Stimulated activated naive CD8-positive, alpha-beta T cell treated with anti-CD3 and anti-CD28 coated beads, Interleukin-15, amount 100 ng/mL, for 72 hours (primary cell): ENCODE data around the gene RANBP17.
A peak's percentile ranks its signal among the peaks of the same experiment; 100 is the strongest.

Experiments used
- ATAC-seq: fragments of 150-1000 bp; cut with Tn5 transposase; 2 replicates; pipeline ENCODE4 v1.10.0; 2021; ENCODE audit warnings: mild to moderate bottlenecking, moderate library complexity
- DNase-seq, 2 donors: peaks; one replicate each; pipeline ENCODE4 v3.0.0; 2021 to 2022
- H3K27ac Mint-ChIP-seq, 2 donors: one replicate each; pipeline ENCODE4 v1.8.0; 2022; ENCODE audit warnings: mild to moderate bottlenecking in 2 of 2, mixed read lengths in 2 of 2, moderate library complexity in 2 of 2
- H3K27me3 Mint-ChIP-seq: one replicate; pipeline ENCODE4 v1.8.0; 2022; ENCODE audit warnings: mixed read lengths
- H3K4me1 Mint-ChIP-seq: one replicate; pipeline ENCODE4 v1.8.0; 2022; ENCODE audit warnings: mild to moderate bottlenecking, mixed read lengths
- H3K4me3 Mint-ChIP-seq, 2 donors: one replicate each; pipeline ENCODE4 v1.8.0; 2022; ENCODE audit warnings: mild to moderate bottlenecking in 2 of 2, mixed read lengths in 2 of 2, moderate library complexity in 1 of 2
- H3K9me3 Mint-ChIP-seq, 2 donors: one replicate each; pipeline ENCODE4 v1.8.0; 2022; ENCODE audit warnings: mixed read lengths in 2 of 2

The RANBP17 gene

DNA sequence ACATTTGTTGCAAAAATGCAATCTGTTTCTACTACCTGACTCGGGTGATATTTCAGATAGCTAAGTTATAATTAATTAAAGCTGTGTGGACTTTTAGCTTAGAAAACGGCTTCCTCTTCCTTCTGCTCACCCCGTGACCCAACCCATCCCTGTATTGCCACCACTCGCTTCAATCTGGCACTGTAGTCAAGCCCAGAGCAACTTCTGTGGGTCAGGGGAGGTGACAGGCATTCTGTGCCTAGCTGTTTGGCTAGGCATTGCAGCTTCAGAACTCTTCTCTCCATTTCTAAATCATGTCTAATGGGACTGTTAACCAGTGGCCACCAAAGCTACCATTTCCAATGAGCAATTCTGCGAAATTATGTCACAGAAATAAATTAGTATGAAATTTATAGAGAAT lies 267.5 kb downstream of the RANBP17 start:
- Mint-ChIP-seq H3K27me3 (no peaks in the 10 kb centered on the region), H3K27ac (no peak overlapping the region), H3K4me1 (no peaks in the 10 kb centered on the region), H3K9me3 (no peaks in the 10 kb centered on the region), H3K4me3 (no peak overlapping the region)
- DNase-seq (no peak), ATAC-seq (no peak)

- H3K9me3 Mint-ChIP-seq: no peaks in the 10 kb centered on the region
- ATAC-seq (no peak), DNase-seq (no peak)
- no peaks in the 10 kb centered on the region for H3K4me1 Mint-ChIP-seq
- no peak overlapping the region for H3K27ac Mint-ChIP-seq
- H3K4me3 Mint-ChIP-seq: no peak overlapping the region
- H3K27me3 Mint-ChIP-seq: no peaks in the 10 kb centered on the region
These were observed 269.7 kb downstream of the RANBP17 start for GRCh38 chr5:171131497-171131896.

GRCh38 chr5:171137768-171138525 lies 276.1 kb downstream of the RANBP17 start:
- H3K4me3 Mint-ChIP-seq: no peak overlapping the region
- H3K27ac Mint-ChIP-seq: no peak overlapping the region
- no peaks in the 10 kb centered on the region for H3K4me1 Mint-ChIP-seq
- no peaks in the 10 kb centered on the region for H3K9me3 Mint-ChIP-seq
- no peak for ATAC-seq
- DNase-seq: no peak
- H3K27me3 Mint-ChIP-seq: peaks cover 10% of the 10 kb centered on the region

- DNase-seq (no peak), ATAC-seq (no peak)
- Mint-ChIP-seq H3K27ac (no peak overlapping the region), H3K4me1 (no peaks in the 10 kb centered on the region), H3K9me3 (no peaks in the 10 kb centered on the region), H3K27me3 (peaks cover 10% of the 10 kb centered on the region), H3K4me3 (no peak overlapping the region)
These were observed 277.4 kb downstream of the RANBP17 start for GRCh38 chr5:171139227-171139626.

DNA sequence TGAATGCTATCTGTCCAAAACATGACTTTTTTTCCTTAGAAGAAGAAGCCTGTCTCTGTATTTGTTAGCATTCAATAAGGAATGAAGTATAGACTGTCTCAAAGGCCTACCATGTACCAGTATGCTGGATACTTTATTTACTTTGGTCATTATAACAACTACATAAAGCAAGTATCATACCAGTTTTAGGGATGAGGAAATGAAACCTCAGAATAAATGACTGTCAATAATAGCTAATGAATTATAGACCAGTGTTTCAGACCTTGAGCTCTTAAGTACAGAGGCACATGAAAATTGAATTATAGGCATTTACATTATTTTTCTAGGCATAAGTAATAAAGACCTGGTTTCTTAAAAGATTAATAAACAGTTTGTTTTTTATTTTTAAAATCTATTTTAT lies 280.8 kb downstream of the RANBP17 start:
- no peak overlapping the region for H3K27ac Mint-ChIP-seq
- H3K27me3 Mint-ChIP-seq: peaks cover 10% of the 10 kb centered on the region

DNA sequence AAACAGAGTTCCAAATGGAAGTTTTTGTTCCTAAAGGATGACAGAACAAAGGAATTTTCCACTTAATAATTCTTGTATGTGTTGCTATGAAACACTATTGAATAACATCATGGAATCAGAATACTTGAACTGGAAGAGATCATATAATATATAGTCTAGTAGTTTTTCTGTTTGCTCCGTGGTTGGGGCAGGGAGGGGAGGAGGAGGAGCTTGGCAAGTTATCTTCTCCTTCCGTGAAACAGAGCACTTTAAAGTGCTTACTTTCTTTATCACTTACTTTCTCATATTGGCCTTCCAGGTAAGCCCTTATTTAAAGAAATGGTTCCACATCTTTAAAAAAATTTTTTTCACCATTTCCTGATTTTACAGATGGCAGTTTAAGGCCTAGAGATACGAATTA lies 281.4 kb downstream of the RANBP17 start:
- ATAC-seq (no peak), DNase-seq (no peak)
- no peak overlapping the region for H3K4me3 Mint-ChIP-seq
- peaks cover 10% of the 10 kb centered on the region for H3K27me3 Mint-ChIP-seq
- no peaks in the 10 kb centered on the region for H3K9me3 Mint-ChIP-seq
- no peak overlapping the region for H3K27ac Mint-ChIP-seq
- H3K4me1 Mint-ChIP-seq: no peaks in the 10 kb centered on the region

More for the DNA sequence above, 280.8 kb downstream of the RANBP17 start:
- ATAC-seq: no peak
- Mint-ChIP-seq H3K4me3 (no peak overlapping the region), H3K9me3 (no peaks in the 10 kb centered on the region), H3K4me1 (no peaks in the 10 kb centered on the region)
- no peak for DNase-seq

DNA sequence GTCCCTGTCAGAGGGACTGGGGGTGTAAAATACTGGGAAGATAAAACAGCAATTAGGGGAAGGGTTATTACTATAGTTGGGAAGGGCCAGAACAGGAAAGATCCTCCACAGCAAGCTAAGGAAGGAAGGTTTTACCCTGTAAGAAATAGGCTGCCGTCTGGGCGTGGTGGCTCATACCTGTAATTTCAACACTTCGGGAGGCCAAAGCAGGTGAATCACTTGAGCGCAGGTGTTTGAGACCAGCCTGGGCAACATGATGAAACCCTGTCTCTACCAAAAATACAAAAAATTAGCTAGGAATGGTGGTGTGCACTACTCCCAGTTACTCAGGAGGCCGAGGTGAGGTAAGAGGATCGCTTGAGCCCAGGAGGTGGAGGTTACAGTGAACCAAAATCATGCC lies 282.1 kb downstream of the RANBP17 start:
- no peak for ATAC-seq
- Mint-ChIP-seq H3K4me3 (no peak overlapping the region), H3K9me3 (no peaks in the 10 kb centered on the region), H3K4me1 (no peaks in the 10 kb centered on the region), H3K27me3 (peaks cover 10% of the 10 kb centered on the region), H3K27ac (no peak overlapping the region)
- no peak for DNase-seq

DNA sequence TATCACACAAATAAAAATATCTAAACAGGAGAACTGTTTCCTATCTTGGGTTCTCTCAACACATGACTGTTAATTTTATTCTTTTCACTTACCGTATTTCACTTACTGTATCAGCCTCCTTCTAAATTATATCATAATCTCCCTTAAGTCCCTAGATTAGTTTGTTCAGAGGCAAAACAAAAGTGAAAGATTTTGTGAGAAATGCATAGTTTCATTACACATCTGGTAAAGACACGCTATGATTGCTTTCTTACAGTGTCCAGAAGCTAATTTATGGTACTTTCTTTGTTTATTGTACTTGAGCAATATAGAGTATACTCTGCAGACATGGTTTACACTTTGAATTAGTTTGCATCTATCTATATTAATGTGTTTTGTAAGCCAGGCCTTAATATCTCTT lies 287.5 kb downstream of the RANBP17 start:
- no peaks in the 10 kb centered on the region for H3K9me3 Mint-ChIP-seq
- H3K4me1 Mint-ChIP-seq: no peaks in the 10 kb centered on the region
- peak overlapping the region in 1 of 2 donors; percentile 10 for H3K27ac Mint-ChIP-seq
- no peak overlapping the region for H3K4me3 Mint-ChIP-seq
- DNase-seq (no peak), ATAC-seq (no peak)
- H3K27me3 Mint-ChIP-seq: no peaks in the 10 kb centered on the region

DNA sequence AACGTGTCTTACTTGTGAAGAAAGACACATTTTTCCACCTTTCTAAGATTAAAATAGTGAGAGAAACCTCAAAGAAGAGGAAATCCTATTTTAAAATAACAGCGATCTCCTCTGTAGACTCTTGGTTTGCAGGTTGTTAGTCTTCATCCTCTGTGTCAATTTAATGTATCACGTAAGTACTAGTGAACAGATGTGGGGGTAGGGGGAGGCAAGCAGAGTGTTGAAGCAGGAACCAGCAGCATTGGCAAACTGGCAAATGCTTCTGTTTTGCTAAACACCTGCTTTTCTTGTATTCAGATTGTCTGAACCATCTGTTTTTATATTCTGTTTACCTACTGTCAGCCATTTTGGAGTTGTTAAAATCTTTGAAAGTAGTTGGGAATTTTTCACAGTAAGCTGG lies 288.0 kb downstream of the RANBP17 start:
- no peaks in the 10 kb centered on the region for H3K4me1 Mint-ChIP-seq
- DNase-seq: no peak
- H3K27me3 Mint-ChIP-seq: no peaks in the 10 kb centered on the region
- H3K27ac Mint-ChIP-seq: no peak overlapping the region
- ATAC-seq: no peak
- H3K9me3 Mint-ChIP-seq: no peaks in the 10 kb centered on the region
- no peak overlapping the region for H3K4me3 Mint-ChIP-seq

GRCh38 chr5:171152382-171152781 lies 290.6 kb downstream of the RANBP17 start:
- Mint-ChIP-seq H3K9me3 (no peaks in the 10 kb centered on the region), H3K27ac (no peak overlapping the region)
- no peak for DNase-seq

DNA sequence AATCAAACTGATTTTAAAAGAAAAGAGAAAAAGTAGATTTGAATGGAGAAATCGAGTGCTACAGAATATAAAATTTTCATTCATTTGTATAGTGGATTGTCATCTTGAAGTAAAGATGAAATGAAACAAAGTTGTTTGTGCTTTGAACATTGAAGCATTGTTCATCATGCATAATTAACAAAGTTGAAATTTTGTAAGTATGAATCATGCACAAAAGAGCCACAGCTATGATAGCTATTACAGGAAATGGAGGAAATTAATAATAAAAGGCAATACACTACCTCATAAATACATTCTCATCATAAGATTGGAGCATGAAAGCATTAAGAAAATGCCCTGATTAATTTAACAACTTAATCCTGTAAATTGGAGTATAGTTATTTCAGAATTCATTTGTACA lies 293.8 kb downstream of the RANBP17 start:
- no peaks in the 10 kb centered on the region for H3K9me3 Mint-ChIP-seq
- DNase-seq: no peak
- no peak for ATAC-seq
- H3K4me1 Mint-ChIP-seq: no peaks in the 10 kb centered on the region
- H3K4me3 Mint-ChIP-seq: no peak overlapping the region
- no peaks in the 10 kb centered on the region for H3K27me3 Mint-ChIP-seq
- no peak overlapping the region for H3K27ac Mint-ChIP-seq

More at GRCh38 chr5:171152382-171152781, 290.6 kb downstream of the RANBP17 start:
- Mint-ChIP-seq H3K4me1 (no peaks in the 10 kb centered on the region), H3K27me3 (no peaks in the 10 kb centered on the region), H3K4me3 (no peak overlapping the region)
- ATAC-seq: no peak

- no peak for DNase-seq
- H3K27ac Mint-ChIP-seq: no peak overlapping the region
- H3K27me3 Mint-ChIP-seq: no peaks in the 10 kb centered on the region
- H3K4me1 Mint-ChIP-seq: no peaks in the 10 kb centered on the region
- no peak overlapping the region for H3K4me3 Mint-ChIP-seq
- ATAC-seq: no peak
- no peaks in the 10 kb centered on the region for H3K9me3 Mint-ChIP-seq
These were observed 295.5 kb downstream of the RANBP17 start for GRCh38 chr5:171157276-171157675.

DNA sequence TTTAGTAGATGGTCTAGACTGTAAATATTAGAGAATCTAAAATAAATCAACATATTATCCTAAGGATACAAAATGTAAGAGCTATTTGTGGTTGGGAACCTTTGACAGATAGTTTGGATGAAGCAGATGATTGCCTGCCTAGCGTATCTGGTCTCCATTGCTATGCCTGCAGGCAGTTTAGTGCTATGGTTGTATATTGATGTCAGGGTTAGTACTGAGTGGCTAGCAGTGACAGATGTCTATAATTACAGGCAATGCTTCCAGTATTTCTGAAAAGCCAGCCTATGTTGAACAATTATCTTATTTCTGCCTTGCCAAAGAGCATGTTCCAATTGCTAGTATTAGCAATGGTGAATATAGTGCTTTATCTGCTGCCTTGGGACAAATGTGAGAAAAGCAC lies 296.0 kb downstream of the RANBP17 start:
- Mint-ChIP-seq H3K4me1 (no peaks in the 10 kb centered on the region), H3K4me3 (no peak overlapping the region), H3K9me3 (no peaks in the 10 kb centered on the region), H3K27me3 (no peaks in the 10 kb centered on the region), H3K27ac (no peak overlapping the region)
- ATAC-seq (no peak), DNase-seq (no peak)

DNA sequence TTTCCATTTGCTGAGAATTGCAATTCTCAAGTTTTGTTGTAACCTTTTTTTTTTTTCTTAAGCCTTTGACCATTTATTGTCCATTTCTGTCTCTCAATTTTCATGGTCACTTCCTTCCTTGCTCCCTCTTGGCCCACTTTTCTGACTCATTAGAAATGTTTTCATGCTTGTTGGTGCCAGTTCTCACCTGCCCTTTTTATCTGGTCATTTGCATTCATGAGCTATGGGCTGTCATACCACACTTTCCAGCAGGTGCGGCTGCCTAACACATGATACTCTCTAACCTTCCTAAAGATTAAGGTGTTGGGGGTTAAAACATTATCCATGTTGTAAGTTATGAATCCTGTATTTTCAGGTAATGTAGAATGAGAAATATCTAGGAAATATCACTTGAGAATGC lies 296.8 kb downstream of the RANBP17 start:
- Mint-ChIP-seq H3K27me3 (no peaks in the 10 kb centered on the region), H3K27ac (no peak overlapping the region), H3K9me3 (no peaks in the 10 kb centered on the region), H3K4me1 (no peaks in the 10 kb centered on the region), H3K4me3 (no peak overlapping the region)
- DNase-seq: no peak
- no peak for ATAC-seq

DNA sequence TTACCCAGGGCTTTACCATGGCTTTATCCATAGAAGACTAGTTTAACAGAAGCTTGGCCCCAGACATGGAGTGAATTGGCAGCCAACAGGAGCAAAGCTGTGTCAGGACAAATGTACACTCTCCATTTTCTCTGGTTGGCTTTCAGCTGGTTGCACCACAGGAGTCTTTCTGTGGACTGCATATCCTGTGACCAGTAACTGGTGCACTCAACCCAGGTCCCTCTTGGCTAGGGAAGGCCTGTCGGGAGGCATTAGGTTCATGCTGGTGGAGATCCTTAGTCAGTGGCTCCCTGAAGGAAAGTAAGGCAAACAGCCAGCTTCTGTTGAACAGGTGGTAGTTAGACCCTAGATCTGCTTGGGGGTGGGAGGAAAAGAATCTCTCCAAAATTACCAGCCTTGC lies 300.3 kb downstream of the RANBP17 start:
- ATAC-seq: no peak
- DNase-seq: no peak
- H3K4me3 Mint-ChIP-seq: no peak overlapping the region
- no peak overlapping the region for H3K27ac Mint-ChIP-seq
- no peaks in the 10 kb centered on the region for H3K9me3 Mint-ChIP-seq
- no peaks in the 10 kb centered on the region for H3K4me1 Mint-ChIP-seq
- H3K27me3 Mint-ChIP-seq: no peaks in the 10 kb centered on the region

DNA sequence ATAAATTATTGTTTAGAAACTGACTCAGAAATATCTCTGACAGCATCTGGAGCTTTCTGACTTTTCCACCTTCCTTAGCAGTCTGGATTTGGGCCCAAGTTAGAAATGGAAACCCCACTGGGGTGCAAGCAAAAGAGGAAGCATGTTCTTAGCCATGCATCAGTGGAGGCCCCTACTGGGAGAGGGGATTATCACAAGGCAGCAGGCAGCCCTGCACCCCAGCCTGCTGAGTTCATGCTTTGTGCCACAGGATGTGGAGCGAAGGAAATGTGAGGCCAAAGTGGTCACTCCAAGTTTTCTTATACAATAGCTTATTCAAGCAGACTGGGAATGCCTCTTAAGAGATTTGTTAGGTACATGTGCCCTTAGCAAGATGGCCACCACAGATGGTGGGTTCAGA lies 300.8 kb downstream of the RANBP17 start:
- Mint-ChIP-seq H3K27ac (no peak overlapping the region), H3K4me1 (no peaks in the 10 kb centered on the region), H3K27me3 (no peaks in the 10 kb centered on the region), H3K4me3 (no peak overlapping the region), H3K9me3 (no peaks in the 10 kb centered on the region)
- DNase-seq: no peak
- peak; percentile 60 for ATAC-seq

- DNase-seq (no peak), ATAC-seq (no peak)
- H3K4me3 Mint-ChIP-seq: no peak overlapping the region
- H3K4me1 Mint-ChIP-seq: no peaks in the 10 kb centered on the region
- H3K9me3 Mint-ChIP-seq: no peaks in the 10 kb centered on the region
- no peaks in the 10 kb centered on the region for H3K27me3 Mint-ChIP-seq
- no peak overlapping the region for H3K27ac Mint-ChIP-seq
These were observed 304.9 kb downstream of the RANBP17 start for GRCh38 chr5:171166766-171167165.
